ES-I3 (cell line): ENCODE data around the gene CA11.
"Not testable (repeated sequence)": the region's sequence is repeated elsewhere in the genome, so short reads cannot be mapped to it uniquely, and the experiment has no call there.

Source experiments
- H3K36me3 ChIP-seq: 2 replicates; pipeline ENCODE4 v1.6.1; 2013; ENCODE audit warnings: mild to moderate bottlenecking, low read length, control low read depth, moderate library complexity; ENCODE audit not compliant: insufficient read depth
- H3K4me1 ChIP-seq: 2 replicates; pipeline ENCODE4 v1.6.1; 2013; ENCODE audit warnings: mild to moderate bottlenecking, control low read depth, low read length; ENCODE audit not compliant: insufficient read depth
- H3K9ac ChIP-seq: 2 replicates; pipeline ENCODE4 v1.6.1; 2013; ENCODE audit warnings: low read depth, mild to moderate bottlenecking, low read length, moderate library complexity
- H3K9me3 ChIP-seq: 2 replicates; pipeline ENCODE4 v1.6.1; 2013; ENCODE audit warnings: mild to moderate bottlenecking, low read length, moderate library complexity; ENCODE audit not compliant: control insufficient read depth, insufficient read depth

Gene CA11

GRCh38 chr19:48660852-48661710 is 15.1 kb upstream of the CA11 start:
- H3K36me3 ChIP-seq, result no peaks in the 10 kb centered on the region
- no peaks in the 10 kb centered on the region; the same call in 1 of the 2 replicates for H3K4me1 ChIP-seq
- no peaks in the 10 kb centered on the region for H3K9me3 ChIP-seq
- H3K9ac ChIP-seq, result no peak overlapping the region

GRCh38 chr19:48659768-48660167 is 13.8 kb upstream of the CA11 start:
- H3K36me3 ChIP-seq, result no peaks in the 10 kb centered on the region
- peaks cover 1% of the 10 kb centered on the region; the same call in 1 of the 2 replicates for H3K4me1 ChIP-seq
- no peak overlapping the region for H3K9ac ChIP-seq
- H3K9me3 ChIP-seq, result no peaks in the 10 kb centered on the region

- no peaks in the 10 kb centered on the region for H3K9me3 ChIP-seq
- no peaks in the 10 kb centered on the region for H3K36me3 ChIP-seq
- peaks cover 5% of the 10 kb centered on the region; the same call in 1 of the 2 replicates for H3K4me1 ChIP-seq
- H3K9ac ChIP-seq, result no peak overlapping the region
These were observed 12.5 kb upstream of the CA11 start for GRCh38 chr19:48658483-48658882.

GRCh38 chr19:48657828-48658227 is 11.8 kb upstream of the CA11 start:
- not testable (repeated sequence) for H3K36me3 ChIP-seq, H3K4me1 ChIP-seq, H3K9me3 ChIP-seq, H3K9ac ChIP-seq

GRCh38 chr19:48656840-48657474 is 11.0 kb upstream of the CA11 start:
- Histone ChIP-seq H3K9me3 (no peaks in the 10 kb centered on the region), H3K9ac (no peak overlapping the region), H3K36me3 (no peaks in the 10 kb centered on the region), H3K4me1 (peaks cover 5% of the 10 kb centered on the region; the same call in 1 of the 2 replicates)

GRCh38 chr19:48654299-48655059 is 8.5 kb upstream of the CA11 start:
- peaks cover 7% of the 10 kb centered on the region for H3K4me1 ChIP-seq

GRCh38 chr19:48651683-48652048 is 5.7 kb upstream of the CA11 start:
- Histone ChIP-seq H3K9ac (no peak overlapping the region), H3K4me1 (peaks cover 10% of the 10 kb centered on the region), H3K36me3 (no peaks in the 10 kb centered on the region), H3K9me3 (no peaks in the 10 kb centered on the region)

More at GRCh38 chr19:48654299-48655059, 8.5 kb upstream of the CA11 start:
- H3K9me3 ChIP-seq, result no peaks in the 10 kb centered on the region
- H3K9ac ChIP-seq, result no peak overlapping the region
- no peaks in the 10 kb centered on the region for H3K36me3 ChIP-seq

- no peak overlapping the region for H3K9ac ChIP-seq
- H3K9me3 ChIP-seq, result no peaks in the 10 kb centered on the region
- H3K4me1 ChIP-seq, result peaks cover 10% of the 10 kb centered on the region
- no peaks in the 10 kb centered on the region for H3K36me3 ChIP-seq
These were observed 5.1 kb upstream of the CA11 start for GRCh38 chr19:48650974-48651682.

- H3K4me1 ChIP-seq, result peaks cover 4% of the 10 kb centered on the region
- H3K9me3 ChIP-seq, result no peaks in the 10 kb centered on the region
- H3K9ac ChIP-seq, result no peak overlapping the region
- no peaks in the 10 kb centered on the region for H3K36me3 ChIP-seq
These were observed 2.1 kb upstream of the CA11 start for GRCh38 chr19:48648134-48648533.

- no peak overlapping the region for H3K9ac ChIP-seq
- H3K36me3 ChIP-seq, result no peaks in the 10 kb centered on the region
- no peaks in the 10 kb centered on the region for H3K9me3 ChIP-seq
- H3K4me1 ChIP-seq, result peaks cover 4% of the 10 kb centered on the region
These were observed 782 bp upstream of the CA11 start for GRCh38 chr19:48646722-48647216.

GRCh38 chr19:48645620-48646000 is 377 bp downstream of the CA11 start:
- Histone ChIP-seq H3K4me1 (peaks cover 4% of the 10 kb centered on the region), H3K36me3 (no peaks in the 10 kb centered on the region), H3K9me3 (no peaks in the 10 kb centered on the region), H3K9ac (peak overlapping the region; percentile 60)

- H3K36me3 ChIP-seq, result no peaks in the 10 kb centered on the region
- H3K9ac ChIP-seq, result peak overlapping the region; percentile 60
- H3K4me1 ChIP-seq, result peaks cover 4% of the 10 kb centered on the region
These were observed 958 bp downstream of the CA11 start for GRCh38 chr19:48644839-48645619.

GRCh38 chr19:48644355-48644754 is 1.6 kb downstream of the CA11 start:
- Histone ChIP-seq H3K9ac (peak overlapping the region; percentile 60; the same call in 1 of the 2 replicates), H3K36me3 (no peaks in the 10 kb centered on the region), H3K4me1 (peaks cover 2% of the 10 kb centered on the region), H3K9me3 (no peaks in the 10 kb centered on the region)

More at GRCh38 chr19:48644839-48645619, 958 bp downstream of the CA11 start:
- no peaks in the 10 kb centered on the region for H3K9me3 ChIP-seq
